Measurements from ENCODE around the gene TMEM31. TPM values are rescaled to one million over a fixed set of nuclear protein-coding genes. Genes with fewer than 3 reads are reported as not detected.

The TMEM31 gene
- total RNA-seq, 1 donor, result not detected

Other genes with a start within 250 kb of the TMEM31 start
- gene RAB40A, start 191.4 kb upstream of the TMEM31 start, total RNA-seq, result under 0.01 and 0.29 TPM in 2 replicates
- gene TCEAL4, start 125.4 kb upstream of the TMEM31 start, total RNA-seq, result 38.3 and 45.6 TPM in 2 replicates
- gene TCEAL3, start 102.9 kb upstream of the TMEM31 start, total RNA-seq, result 12.7 and 13.0 TPM in 2 replicates
- gene TCEAL1, start 81.9 kb upstream of the TMEM31 start, total RNA-seq, result 33.0 and 38.7 TPM in 2 replicates
- 678 and 953 TPM in 2 replicates for gene MORF4L2, start 24.2 kb upstream of the TMEM31 start, total RNA-seq
- 0.29 and 0.36 TPM in 2 replicates for gene PLP1, start 65.9 kb downstream of the TMEM31 start, total RNA-seq
- gene RAB9B, start 121.3 kb downstream of the TMEM31 start, total RNA-seq, result 1.1 and 1.8 TPM in 2 replicates